K562 (cell line): ENCODE measurements around the gene SLC13A4. TPM values are rescaled to one million over a fixed set of nuclear protein-coding genes. Genes with fewer than 3 reads are reported as not detected.

Experiments used
- BMI1 ChIP-seq: fragments of 150-350 bp; IDR thresholded peaks from 2 replicates; pipeline ENCODE4 v1.6.1; 2014; ENCODE audit warnings: low read length
- EGR1 ChIP-seq: fragments of 450-650 bp; conservative IDR thresholded peaks from 2 replicates; pipeline ENCODE4 v1.6.1; 2017; ENCODE audit warnings: mild to moderate bottlenecking
- ETV1 ChIP-seq: fragments of 450-650 bp; conservative IDR thresholded peaks from 2 replicates; pipeline ENCODE4 v1.6.1; 2016; ENCODE audit warnings: missing genetic modification characterization, control low read depth, low read depth, missing compliant biosample characterization
- GTF2A2 ChIP-seq: IDR thresholded peaks from 2 replicates; pipeline ENCODE4 v1.6.1; 2016; ENCODE audit warnings: mild to moderate bottlenecking, missing genetic modification characterization, missing compliant biosample characterization
- MXI1 ChIP-seq: IDR thresholded peaks from 2 replicates; pipeline ENCODE4 v1.6.1; 2011; ENCODE audit warnings: low read depth, mild to moderate bottlenecking, improper control_type of control experiment, low read length
- NR2C1 ChIP-seq, 2 experiments: fragments of 450-650 bp; IDR thresholded peaks; 2 replicates each; pipeline ENCODE4 v1.6.1; 2017; ENCODE audit warnings: mild to moderate bottlenecking in 2 of 2, antibody characterized with exemption in 1 of 2, inconsistent platforms in 1 of 2, missing compliant biosample characterization in 1 of 2, missing genetic modification characterization in 1 of 2
- POLR3G ChIP-seq: IDR thresholded peaks from 2 replicates; pipeline ENCODE4 v1.6.1; 2011; ENCODE audit not compliant: insufficient read length, insufficient replicate concordance; ENCODE audit errors: extremely low read depth
- RBM14 ChIP-seq: fragments of 200-400 bp; formaldehyde crosslinking; IDR thresholded peaks from 2 replicates; pipeline ENCODE4 v1.6.1; 2018; ENCODE audit warnings: low read depth, mild to moderate bottlenecking, low read length, moderate library complexity, borderline replicate concordance; ENCODE audit not compliant: insufficient read depth
- SMARCA4 ChIP-seq: fragments of 450-650 bp; IDR thresholded peaks from 2 replicates; pipeline ENCODE4 v1.6.1; 2016
- TSC22D4 ChIP-seq: fragments of 450-650 bp; IDR thresholded peaks from 2 replicates; pipeline ENCODE4 v1.6.1; 2016; ENCODE audit warnings: missing genetic modification characterization, missing biosample characterization, control low read depth
- YY1 ChIP-seq, 3 experiments: IDR thresholded peaks; 2 replicates each; pipeline ENCODE4 v1.6.1; 2011; ENCODE audit warnings: low read length in 2 of 3, mild to moderate bottlenecking in 2 of 3, moderate library complexity in 2 of 3, borderline replicate concordance in 1 of 3, control low read depth in 1 of 3, low read depth in 1 of 3; ENCODE audit not compliant: insufficient read depth in 3 of 3, insufficient replicate concordance in 2 of 3, control insufficient read depth in 1 of 3, insufficient read length in 1 of 3; ENCODE audit errors: extremely low read depth in 1 of 3
- ZNF586 ChIP-seq: fragments of 450-650 bp; formaldehyde crosslinking; conservative IDR thresholded peaks from 2 replicates; pipeline ENCODE4 v1.4.0; 2020; ENCODE audit warnings: mild to moderate bottlenecking, moderate library complexity
- ZNF766 ChIP-seq: fragments of 200-800 bp; sonication (Bioruptor generic); conservative IDR thresholded peaks from 2 replicates; pipeline ENCODE4 v1.6.1; 2016; ENCODE audit warnings: missing genetic modification characterization, missing compliant biosample characterization
- polyA plus RNA-seq, 8 experiments: library from polyadenylated mRNA; depleted of rRNA in 4 of 8; stranded (reverse) in 5 of 8; unstranded in 3 of 8; fragments of >200 nt; fragmentation: Nextera tagmentation in 2 of 8; fragmentation: Illumina TruSeq in 1 of 8; extraction: Ambion mirVana in 2 of 8; extraction: Trizol in 1 of 8; gene quantifications; 2 replicates each; pipeline versions ENCODE4 v1.2.1 to v1.2.3, GENCODE V29; 2011 to 2014; ENCODE audit warnings: inconsistent platforms in 1 of 8, missing spikeins in 1 of 8
- total RNA-seq, 7 experiments: library from RNA; depleted of rRNA in 6 of 7; stranded (reverse); fragments of >200 nt in 6 of 7; fragmentation: Illumina TruSeq in 2 of 7; extraction: Trizol in 2 of 7; gene quantifications; 2 replicates each; pipeline versions ENCODE4 v1.2.1 to v1.2.3, GENCODE V29; 2011 to 2021; ENCODE audit warnings: low replicate concordance in 1 of 7
- TF ChIP-seq, protein P1 (sequence below): fragments of 250-450 bp; sonication (Bioruptor Pico); IDR thresholded peaks from 2 replicates; pipeline ENCODE4 v1.5.1; 2021; ENCODE audit warnings: mild to moderate bottlenecking
- TF ChIP-seq, protein P2 (sequence below): IDR thresholded peaks from 2 replicates; pipeline ENCODE4 v1.6.1; 2014; ENCODE audit warnings: antibody characterized with exemption
- TF ChIP-seq, protein P3 (sequence below): fragments of 450-650 bp; formaldehyde crosslinking; IDR thresholded peaks from 2 replicates; pipeline ENCODE4 v1.4.0; 2022; ENCODE audit warnings: missing genetic modification characterization
- TF ChIP-seq, protein P4 (sequence below): IDR thresholded peaks from 3 replicates; pipeline ENCODE4 v1.6.1; 2011; ENCODE audit warnings: borderline replicate concordance, mild to moderate bottlenecking, moderate library complexity; ENCODE audit not compliant: insufficient read length; ENCODE audit errors: extremely low read depth
- TF ChIP-seq, protein P5 (sequence below): sonication (generic); formaldehyde crosslinking; IDR thresholded peaks from 2 replicates; pipeline ENCODE4 v1.5.0; 2020; ENCODE audit warnings: missing genetic modification reagents

Gene SLC13A4
- total and polyA plus RNA-seq, 9 of the 15 experiments (the other 6 are each of a cell fraction or from before 2014, with no cell fraction given), result 0.11 to 1.0 (median 0.36) TPM

DNA sequence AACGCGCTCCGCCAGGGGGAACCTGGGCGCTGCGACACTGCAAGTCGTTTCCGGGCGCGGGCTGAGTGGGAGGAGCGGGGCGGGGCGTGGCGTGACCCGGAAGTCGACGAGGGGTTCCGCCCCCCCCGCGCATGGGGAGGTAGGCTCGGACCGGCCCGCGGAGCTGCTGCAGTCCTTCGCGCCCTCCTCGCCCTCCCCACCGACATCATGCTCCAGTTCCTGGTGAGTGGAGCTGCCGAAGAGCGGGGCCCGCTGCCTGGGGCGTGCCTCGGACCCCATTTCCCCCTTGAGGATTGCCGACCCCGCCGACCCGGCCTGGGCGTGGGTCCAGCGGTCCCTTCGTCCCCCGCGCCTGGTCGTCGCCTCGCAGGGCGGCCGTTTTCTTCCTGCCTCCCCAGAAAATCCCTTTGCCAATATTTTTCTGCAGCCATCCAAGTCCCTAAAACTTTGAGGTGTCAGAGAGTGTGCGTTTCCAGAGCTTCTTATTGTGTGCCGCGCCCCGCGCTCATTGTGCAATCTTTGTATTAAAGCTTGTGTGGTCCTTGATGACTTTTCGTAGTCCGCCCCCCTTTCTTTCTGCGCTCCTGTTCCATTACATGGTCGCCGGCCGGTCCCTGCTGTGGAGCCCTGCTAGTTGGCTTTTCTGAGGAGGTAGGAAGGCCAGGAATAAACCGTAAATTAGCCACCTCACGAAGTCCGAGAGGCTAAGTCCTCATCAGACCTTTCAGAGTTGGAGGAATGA is 65.4 kb downstream of the SLC13A4 start, which contains the start of gene STMP1 (continued):
- TF ChIP-seq MXI1, result peak; percentile 82
- TF ChIP-seq, protein P1, sequence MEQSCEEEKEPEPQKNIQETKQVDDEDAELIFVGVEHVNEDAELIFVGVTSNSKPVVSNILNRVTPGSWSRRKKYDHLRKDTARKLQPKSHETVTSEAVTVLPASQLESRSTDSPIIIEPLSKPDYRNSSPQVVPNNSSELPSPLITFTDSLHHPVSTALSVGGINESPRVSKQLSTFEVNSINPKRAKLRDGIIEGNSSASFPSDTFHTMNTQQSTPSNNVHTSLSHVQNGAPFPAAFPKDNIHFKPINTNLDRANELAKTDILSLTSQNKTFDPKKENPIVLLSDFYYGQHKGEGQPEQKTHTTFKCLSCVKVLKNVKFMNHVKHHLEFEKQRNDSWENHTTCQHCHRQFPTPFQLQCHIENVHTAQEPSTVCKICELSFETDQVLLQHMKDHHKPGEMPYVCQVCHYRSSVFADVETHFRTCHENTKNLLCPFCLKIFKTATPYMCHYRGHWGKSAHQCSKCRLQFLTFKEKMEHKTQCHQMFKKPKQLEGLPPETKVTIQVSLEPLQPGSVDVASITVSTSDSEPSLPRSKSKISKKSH (CRISPR knock-in tag), result no peak
- TF ChIP-seq, protein P2, sequence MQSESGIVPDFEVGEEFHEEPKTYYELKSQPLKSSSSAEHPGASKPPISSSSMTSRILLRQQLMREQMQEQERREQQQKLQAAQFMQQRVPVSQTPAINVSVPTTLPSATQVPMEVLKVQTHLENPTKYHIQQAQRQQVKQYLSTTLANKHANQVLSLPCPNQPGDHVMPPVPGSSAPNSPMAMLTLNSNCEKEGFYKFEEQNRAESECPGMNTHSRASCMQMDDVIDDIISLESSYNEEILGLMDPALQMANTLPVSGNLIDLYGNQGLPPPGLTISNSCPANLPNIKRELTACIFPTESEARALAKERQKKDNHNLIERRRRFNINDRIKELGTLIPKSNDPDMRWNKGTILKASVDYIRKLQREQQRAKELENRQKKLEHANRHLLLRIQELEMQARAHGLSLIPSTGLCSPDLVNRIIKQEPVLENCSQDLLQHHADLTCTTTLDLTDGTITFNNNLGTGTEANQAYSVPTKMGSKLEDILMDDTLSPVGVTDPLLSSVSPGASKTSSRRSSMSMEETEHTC, result peak; percentile 57; the same call in 1 of the 2 replicates
- no peak for TF ChIP-seq POLR3G
- TF ChIP-seq NR2C1 (IDR thresholded peaks at IDR 0.05), result peak; percentile 98
- TF ChIP-seq NR2C1 (tag; IDR thresholded peaks at IDR 0.05), result peak; percentile 98
- TF ChIP-seq, protein P3, sequence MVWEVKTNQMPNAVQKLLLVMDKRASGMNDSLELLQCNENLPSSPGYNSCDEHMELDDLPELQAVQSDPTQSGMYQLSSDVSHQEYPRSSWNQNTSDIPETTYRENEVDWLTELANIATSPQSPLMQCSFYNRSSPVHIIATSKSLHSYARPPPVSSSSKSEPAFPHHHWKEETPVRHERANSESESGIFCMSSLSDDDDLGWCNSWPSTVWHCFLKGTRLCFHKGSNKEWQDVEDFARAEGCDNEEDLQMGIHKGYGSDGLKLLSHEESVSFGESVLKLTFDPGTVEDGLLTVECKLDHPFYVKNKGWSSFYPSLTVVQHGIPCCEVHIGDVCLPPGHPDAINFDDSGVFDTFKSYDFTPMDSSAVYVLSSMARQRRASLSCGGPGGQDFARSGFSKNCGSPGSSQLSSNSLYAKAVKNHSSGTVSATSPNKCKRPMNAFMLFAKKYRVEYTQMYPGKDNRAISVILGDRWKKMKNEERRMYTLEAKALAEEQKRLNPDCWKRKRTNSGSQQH (CRISPR knock-in tag), result no peak; the same call in 1 of the 2 replicates
- no peak; the same call in none of the 2 replicates for TF ChIP-seq SMARCA4
- TF ChIP-seq ZNF766 (CRISPR knock-in tag), result peak; percentile 13; the same call in 1 of the 2 replicates
- TF ChIP-seq ETV1, result peak; percentile 88
- no peak for TF ChIP-seq BMI1
- no peak for TF ChIP-seq TSC22D4 (tag)
- peak in 2 of 3 experiments; percentile 81 to 84 for TF ChIP-seq YY1 (IDR thresholded peaks at IDR 0.05; ENCODE audit: borderline replicate concordance in 1 of 3, control insufficient read depth in 1 of 3, extremely low read depth in 1 of 3, insufficient read depth in 3 of 3, insufficient read length in 1 of 3, insufficient replicate concordance in 2 of 3, low read depth in 1 of 3, low read length in 2 of 3)
- no peak for TF ChIP-seq RBM14
- peak; percentile 69 for TF ChIP-seq GTF2A2 (tag)
- peak; percentile 94 for TF ChIP-seq EGR1
- TF ChIP-seq ZNF586 (CRISPR knock-in tag), result no peak
- TF ChIP-seq, protein P4, sequence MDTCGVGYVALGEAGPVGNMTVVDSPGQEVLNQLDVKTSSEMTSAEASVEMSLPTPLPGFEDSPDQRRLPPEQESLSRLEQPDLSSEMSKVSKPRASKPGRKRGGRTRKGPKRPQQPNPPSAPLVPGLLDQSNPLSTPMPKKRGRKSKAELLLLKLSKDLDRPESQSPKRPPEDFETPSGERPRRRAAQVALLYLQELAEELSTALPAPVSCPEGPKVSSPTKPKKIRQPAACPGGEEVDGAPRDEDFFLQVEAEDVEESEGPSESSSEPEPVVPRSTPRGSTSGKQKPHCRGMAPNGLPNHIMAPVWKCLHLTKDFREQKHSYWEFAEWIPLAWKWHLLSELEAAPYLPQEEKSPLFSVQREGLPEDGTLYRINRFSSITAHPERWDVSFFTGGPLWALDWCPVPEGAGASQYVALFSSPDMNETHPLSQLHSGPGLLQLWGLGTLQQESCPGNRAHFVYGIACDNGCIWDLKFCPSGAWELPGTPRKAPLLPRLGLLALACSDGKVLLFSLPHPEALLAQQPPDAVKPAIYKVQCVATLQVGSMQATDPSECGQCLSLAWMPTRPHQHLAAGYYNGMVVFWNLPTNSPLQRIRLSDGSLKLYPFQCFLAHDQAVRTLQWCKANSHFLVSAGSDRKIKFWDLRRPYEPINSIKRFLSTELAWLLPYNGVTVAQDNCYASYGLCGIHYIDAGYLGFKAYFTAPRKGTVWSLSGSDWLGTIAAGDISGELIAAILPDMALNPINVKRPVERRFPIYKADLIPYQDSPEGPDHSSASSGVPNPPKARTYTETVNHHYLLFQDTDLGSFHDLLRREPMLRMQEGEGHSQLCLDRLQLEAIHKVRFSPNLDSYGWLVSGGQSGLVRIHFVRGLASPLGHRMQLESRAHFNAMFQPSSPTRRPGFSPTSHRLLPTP, result no peak
- TF ChIP-seq, protein P5, sequence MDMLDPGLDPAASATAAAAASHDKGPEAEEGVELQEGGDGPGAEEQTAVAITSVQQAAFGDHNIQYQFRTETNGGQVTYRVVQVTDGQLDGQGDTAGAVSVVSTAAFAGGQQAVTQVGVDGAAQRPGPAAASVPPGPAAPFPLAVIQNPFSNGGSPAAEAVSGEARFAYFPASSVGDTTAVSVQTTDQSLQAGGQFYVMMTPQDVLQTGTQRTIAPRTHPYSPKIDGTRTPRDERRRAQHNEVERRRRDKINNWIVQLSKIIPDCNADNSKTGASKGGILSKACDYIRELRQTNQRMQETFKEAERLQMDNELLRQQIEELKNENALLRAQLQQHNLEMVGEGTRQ (CRISPR knock-in tag), result peak; percentile 25; the same call in 1 of the 2 replicates
